HL-60 (cell line): Measurements from ENCODE around the gene LAMTOR5.

Experiments used
- DNase-seq, 2 experiments: peaks; one replicate each; pipeline ENCODE4 v3.0.0-alpha.2; 2010 to 2020; ENCODE audit warnings: low read depth in 1 of 2, low spot score in 1 of 2
- H3K27ac ChIP-seq: fragments of 250-450 bp; sonication (Bioruptor Pico); replicated peaks from 2 replicates; pipeline ENCODE4 v1.5.1; 2020; ENCODE audit warnings: mild to moderate bottlenecking, moderate library complexity
- H3K27me3 ChIP-seq: fragments of 250-450 bp; sonication (Bioruptor Pico); 2 replicates; pipeline ENCODE4 v1.5.1; 2021; ENCODE audit warnings: mild to moderate bottlenecking, moderate library complexity; ENCODE audit not compliant: insufficient read depth, poor library complexity, severe bottlenecking
- H3K4me3 ChIP-seq: replicated peaks from 2 replicates; pipeline ENCODE4 v1.5.1; 2011; ENCODE audit warnings: mild to moderate bottlenecking, control low read depth, low read length; ENCODE audit not compliant: insufficient read depth
- GABPA ChIP-seq: IDR thresholded peaks from 2 replicates; pipeline ENCODE4 v1.6.1; 2012; ENCODE audit warnings: low read depth
- POLR2AphosphoS5 ChIP-seq: IDR thresholded peaks from 2 replicates; pipeline ENCODE4 v1.6.1; 2012; ENCODE audit warnings: low read depth
- SPI1 ChIP-seq: IDR thresholded peaks from 2 replicates; pipeline ENCODE4 v1.6.1; 2012; ENCODE audit warnings: low read depth, mild to moderate bottlenecking, borderline replicate concordance
- TF ChIP-seq, protein P1 (sequence below): IDR thresholded peaks from 2 replicates; pipeline ENCODE4 v1.6.1; 2012; ENCODE audit warnings: low read depth; ENCODE audit not compliant: insufficient replicate concordance
- TF ChIP-seq, protein P2 (sequence below): IDR thresholded peaks from one replicate; pipeline ENCODE4 v1.5.1; 2011; ENCODE audit warnings: low read length, control low read depth, inconsistent platforms; ENCODE audit not compliant: insufficient read depth

Gene LAMTOR5

DNA sequence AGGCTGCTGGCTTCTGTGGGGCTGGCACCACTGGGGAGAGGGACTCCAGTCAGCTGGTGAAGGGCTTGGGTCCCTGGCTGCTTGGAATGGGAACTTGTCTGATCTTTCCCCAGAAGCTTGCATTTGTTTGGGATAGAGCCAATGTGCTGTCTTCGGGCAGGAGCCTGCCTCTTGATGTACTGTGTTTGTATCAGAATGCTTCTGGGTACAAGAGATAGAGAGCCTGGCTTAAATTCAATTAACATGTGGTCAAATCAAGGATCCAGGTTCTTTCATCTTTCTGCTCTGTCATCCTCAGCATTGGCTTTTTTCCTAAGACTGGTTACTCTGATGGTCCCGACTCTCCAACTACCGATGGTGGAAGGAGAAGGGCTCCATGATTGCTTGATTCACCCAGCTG, 27.5 kb upstream of the LAMTOR5 start:
- Histone ChIP-seq H3K27me3 (no peaks in the 10 kb centered on the region), H3K27ac (no peak overlapping the region), H3K4me3 (no peak overlapping the region)
- DNase-seq, result no peak
- TF ChIP-seq, protein P1, sequence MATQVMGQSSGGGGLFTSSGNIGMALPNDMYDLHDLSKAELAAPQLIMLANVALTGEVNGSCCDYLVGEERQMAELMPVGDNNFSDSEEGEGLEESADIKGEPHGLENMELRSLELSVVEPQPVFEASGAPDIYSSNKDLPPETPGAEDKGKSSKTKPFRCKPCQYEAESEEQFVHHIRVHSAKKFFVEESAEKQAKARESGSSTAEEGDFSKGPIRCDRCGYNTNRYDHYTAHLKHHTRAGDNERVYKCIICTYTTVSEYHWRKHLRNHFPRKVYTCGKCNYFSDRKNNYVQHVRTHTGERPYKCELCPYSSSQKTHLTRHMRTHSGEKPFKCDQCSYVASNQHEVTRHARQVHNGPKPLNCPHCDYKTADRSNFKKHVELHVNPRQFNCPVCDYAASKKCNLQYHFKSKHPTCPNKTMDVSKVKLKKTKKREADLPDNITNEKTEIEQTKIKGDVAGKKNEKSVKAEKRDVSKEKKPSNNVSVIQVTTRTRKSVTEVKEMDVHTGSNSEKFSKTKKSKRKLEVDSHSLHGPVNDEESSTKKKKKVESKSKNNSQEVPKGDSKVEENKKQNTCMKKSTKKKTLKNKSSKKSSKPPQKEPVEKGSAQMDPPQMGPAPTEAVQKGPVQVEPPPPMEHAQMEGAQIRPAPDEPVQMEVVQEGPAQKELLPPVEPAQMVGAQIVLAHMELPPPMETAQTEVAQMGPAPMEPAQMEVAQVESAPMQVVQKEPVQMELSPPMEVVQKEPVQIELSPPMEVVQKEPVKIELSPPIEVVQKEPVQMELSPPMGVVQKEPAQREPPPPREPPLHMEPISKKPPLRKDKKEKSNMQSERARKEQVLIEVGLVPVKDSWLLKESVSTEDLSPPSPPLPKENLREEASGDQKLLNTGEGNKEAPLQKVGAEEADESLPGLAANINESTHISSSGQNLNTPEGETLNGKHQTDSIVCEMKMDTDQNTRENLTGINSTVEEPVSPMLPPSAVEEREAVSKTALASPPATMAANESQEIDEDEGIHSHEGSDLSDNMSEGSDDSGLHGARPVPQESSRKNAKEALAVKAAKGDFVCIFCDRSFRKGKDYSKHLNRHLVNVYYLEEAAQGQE, result no peak
- TF ChIP-seq GABPA (no peak), SPI1 (no peak), POLR2AphosphoS5 (no peak)
- TF ChIP-seq, protein P2, sequence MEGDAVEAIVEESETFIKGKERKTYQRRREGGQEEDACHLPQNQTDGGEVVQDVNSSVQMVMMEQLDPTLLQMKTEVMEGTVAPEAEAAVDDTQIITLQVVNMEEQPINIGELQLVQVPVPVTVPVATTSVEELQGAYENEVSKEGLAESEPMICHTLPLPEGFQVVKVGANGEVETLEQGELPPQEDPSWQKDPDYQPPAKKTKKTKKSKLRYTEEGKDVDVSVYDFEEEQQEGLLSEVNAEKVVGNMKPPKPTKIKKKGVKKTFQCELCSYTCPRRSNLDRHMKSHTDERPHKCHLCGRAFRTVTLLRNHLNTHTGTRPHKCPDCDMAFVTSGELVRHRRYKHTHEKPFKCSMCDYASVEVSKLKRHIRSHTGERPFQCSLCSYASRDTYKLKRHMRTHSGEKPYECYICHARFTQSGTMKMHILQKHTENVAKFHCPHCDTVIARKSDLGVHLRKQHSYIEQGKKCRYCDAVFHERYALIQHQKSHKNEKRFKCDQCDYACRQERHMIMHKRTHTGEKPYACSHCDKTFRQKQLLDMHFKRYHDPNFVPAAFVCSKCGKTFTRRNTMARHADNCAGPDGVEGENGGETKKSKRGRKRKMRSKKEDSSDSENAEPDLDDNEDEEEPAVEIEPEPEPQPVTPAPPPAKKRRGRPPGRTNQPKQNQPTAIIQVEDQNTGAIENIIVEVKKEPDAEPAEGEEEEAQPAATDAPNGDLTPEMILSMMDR, result no peak

DNA sequence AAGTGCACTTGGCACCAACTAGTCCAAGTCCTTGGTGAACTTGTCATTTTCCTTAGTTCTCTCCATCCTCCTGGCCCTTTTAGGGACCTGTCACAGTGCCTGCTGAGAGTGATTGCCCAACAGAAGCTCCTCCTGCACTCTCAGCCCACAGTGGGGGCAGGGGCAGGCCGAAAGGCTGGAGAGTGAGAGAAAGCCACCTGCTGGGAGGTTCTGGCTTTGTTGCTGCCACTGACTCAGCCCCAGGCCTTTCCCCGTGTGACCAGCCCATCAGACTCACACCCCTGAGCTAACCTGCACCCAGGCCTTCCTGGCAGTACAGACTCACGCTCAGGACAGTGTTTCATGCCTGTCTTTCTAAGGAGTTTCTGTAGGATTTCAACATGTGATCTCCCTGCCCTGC, 26.3 kb upstream of the LAMTOR5 start:
- no peak overlapping the region for H3K4me3 ChIP-seq
- peak overlapping the region; percentile 63 for H3K27ac ChIP-seq
- TF ChIP-seq, protein P2, result peak; percentile 40
- no peak for TF ChIP-seq POLR2AphosphoS5
- TF ChIP-seq SPI1, result no peak
- TF ChIP-seq GABPA, result no peak
- TF ChIP-seq, protein P1, result no peak
- DNase-seq, result peak; percentile 77 to 91
- H3K27me3 ChIP-seq, result no peaks in the 10 kb centered on the region

DNA sequence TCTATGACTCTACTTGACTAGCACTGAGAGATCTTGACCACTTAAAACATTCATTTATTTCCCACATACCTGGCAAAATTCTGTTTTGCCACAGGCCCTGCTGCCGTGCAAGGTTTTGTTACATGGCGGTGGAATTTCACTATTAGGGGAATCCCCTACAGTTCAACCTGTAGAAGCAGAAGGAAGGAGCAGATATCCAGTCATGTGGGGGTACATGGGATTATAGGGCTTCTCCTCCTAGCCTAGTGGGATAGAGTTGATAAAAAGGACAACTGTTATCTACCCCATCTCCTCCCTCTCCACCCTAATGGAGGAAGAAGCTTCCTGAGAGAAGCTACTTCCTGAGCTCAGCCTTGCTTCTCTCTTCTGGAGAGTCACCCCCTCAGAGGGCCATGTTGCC, 25.7 kb upstream of the LAMTOR5 start:
- DNase-seq, result no peak
- peak overlapping the region; percentile 63 for H3K27ac ChIP-seq
- no peak overlapping the region for H3K4me3 ChIP-seq
- TF ChIP-seq POLR2AphosphoS5 (no peak), GABPA (no peak), SPI1 (no peak)
- TF ChIP-seq, protein P2, result no peak
- TF ChIP-seq, protein P1, result no peak
- no peaks in the 10 kb centered on the region for H3K27me3 ChIP-seq
